Left hindlimb (tissue), 1 donor: ENCODE results near the gene TMEM186.
"Not testable (repeated sequence)": the region's sequence is repeated elsewhere in the genome, so short reads cannot be mapped to it uniquely, and the experiment has no call there.

Experiments
- DNase-seq: peaks from one replicate; pipeline ENCODE4 v3.0.0-alpha.2; 2018

The TMEM186 gene

DNA sequence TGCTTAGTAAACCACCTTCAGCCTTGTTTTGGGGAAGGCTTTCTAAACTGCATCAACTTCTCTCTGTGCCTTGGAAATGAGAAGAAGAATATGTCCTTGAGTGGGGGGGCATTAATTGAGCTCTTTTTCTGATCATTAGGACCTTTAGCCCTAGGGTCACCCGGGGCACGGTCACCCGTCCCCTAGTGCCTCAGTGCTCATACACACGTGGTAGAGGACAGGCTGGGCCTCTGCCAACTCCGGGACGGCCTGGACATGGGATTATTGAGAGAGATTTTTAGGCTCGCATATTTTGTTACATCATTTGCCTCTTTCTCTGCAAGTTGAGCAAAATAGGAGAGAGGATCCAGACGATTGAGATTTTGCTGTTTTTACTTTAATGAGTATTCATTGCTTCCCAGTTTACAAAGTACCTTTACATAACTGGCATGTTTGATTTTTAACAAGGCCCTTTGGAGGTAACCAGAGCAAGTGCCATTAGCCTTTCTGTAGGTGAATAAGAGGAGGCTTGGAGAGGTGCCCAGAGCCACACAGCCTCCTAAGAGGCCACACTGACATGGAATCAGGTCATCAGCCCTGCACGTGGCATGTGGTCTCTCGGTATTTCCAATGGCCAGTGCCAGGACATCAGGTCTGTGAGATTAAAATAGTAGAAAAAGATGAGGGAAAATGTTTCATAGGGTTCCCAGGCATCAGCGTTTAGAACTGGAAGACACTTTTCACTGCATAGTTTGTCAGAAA, 11.3 kb upstream of the TMEM186 start:
- no peak for DNase-seq

DNA sequence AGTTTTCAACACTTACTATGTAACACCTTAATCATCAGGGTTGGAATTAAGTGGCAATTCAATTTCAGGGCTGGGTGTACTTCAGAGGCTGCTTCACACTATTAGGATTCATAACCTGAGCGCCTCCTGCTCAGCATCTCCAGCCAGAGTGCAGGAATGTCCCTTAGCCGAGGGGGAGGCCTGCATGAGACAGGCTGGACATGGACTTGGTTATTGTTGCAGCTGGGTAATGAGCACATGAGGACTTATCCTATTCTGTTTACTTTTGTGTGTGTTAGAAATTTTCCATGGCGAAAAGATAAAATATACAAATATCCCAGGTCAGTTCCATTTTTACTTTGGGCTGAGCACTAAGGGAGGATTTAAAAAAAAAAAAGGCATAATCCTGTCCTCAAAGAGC, 10.6 kb upstream of the TMEM186 start:
- DNase-seq, result no peak

DNA sequence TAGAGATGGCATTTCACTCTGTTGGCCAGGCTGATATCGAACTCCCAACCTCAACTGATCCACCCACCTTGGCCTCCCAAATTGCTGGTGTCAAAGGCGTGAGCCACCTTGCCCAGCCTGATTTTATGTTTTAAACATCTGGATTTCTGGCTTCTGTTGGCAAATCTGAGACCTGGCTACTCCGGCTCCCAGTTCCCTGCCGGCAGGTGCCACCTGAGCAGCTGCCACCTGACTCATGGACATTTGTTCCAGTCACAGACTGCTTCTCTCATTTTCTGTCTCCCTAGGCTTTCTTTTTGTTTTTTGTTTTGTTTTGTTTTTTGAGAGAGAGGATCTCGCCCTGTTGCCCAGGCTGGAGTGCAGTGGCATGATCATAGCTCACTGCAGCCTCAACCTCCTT, 9.8 kb upstream of the TMEM186 start:
- no peak for DNase-seq

DNA sequence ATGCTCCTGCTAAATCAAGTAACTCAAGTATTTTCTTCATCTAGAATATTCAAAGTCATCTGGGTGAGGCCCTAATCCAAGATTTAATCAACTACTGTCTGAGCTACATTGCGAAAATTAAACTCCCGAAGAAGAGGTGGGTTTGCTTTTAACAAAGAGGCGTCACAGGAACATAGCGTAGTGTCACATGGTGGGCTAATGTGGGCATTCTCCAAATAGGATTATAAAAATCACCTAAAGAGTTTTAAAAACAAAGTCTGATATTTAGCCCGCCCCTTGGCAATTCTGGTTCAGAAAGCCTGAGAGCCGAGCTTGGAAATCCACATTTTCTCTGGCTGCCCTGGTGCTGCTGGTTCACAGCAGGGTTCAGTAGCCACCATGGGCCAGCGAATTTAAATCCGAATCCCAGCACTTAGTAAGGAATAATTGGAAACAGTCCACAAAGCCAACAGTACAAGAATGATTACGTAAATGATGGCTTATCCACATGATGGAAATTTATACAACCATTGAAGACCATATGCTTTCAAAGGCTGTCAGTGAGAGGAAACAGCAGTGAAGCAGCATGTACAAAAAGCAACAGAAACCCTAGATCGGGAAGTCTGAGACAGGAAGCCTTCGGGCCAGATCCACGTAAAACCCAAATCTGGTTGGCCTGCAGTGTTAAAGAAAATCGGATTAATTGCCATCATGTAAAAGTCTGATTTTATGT, 9.0 kb upstream of the TMEM186 start:
- no peak for DNase-seq

DNA sequence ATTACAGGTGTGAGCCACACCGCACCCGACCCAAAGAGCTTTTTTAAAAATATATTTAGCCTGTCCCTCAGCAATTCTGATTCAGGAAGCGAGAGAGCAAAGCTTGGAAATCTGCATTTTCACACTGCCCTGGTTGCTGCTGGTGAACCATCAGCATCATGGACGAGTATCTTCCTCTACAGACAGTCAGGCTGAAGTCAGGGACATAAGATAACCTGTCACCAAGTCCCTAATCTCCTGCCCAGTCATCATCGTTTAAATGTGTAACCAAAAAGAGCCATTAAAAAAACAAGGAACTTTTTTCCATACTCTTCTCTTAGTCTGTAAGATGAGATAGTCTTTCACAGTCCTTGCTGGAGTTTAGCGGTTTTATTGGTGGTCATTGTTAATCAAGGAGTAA, 6.9 kb upstream of the TMEM186 start:
- no peak for DNase-seq

DNA sequence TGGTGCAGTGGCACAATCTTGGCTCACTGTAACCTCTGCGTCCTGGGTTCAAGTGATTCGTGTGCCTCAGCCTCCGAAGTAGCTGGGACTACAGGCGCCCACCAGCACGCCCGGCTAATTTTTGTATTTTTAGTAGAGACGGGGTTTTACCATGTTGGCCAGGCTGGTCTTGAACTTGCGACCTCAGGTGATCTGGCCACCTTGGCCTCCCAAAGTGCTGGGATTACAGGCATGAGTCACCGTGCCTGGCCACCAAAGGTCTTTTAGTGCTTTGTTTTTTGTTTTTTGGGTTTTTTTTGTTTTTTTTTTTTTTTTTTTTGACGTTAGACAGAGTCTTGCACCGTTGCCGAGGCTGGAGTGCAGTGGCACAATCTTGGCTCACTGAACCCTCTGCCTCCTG, 6.3 kb upstream of the TMEM186 start:
- DNase-seq, result not testable (repeated sequence)

DNA sequence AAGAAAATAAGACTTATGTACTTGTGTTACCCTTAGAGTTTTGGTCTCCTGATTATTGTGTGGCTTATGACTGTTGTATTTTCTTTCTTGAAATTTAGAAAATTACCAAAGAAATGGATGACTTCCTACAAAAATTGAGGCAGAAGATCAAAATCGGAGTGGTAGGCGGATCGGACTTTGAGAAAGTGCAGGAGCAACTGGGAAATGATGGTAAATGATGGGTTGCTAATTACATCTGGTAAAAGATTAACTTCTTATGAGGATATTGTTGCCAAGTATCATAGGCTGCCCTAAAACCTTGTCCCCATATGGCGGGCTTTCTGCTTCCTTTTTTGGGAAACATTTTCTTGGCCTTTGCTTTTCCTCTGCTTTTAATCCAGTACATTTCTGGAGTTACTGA, 4.3 kb upstream of the TMEM186 start:
- DNase-seq, result no peak

DNA sequence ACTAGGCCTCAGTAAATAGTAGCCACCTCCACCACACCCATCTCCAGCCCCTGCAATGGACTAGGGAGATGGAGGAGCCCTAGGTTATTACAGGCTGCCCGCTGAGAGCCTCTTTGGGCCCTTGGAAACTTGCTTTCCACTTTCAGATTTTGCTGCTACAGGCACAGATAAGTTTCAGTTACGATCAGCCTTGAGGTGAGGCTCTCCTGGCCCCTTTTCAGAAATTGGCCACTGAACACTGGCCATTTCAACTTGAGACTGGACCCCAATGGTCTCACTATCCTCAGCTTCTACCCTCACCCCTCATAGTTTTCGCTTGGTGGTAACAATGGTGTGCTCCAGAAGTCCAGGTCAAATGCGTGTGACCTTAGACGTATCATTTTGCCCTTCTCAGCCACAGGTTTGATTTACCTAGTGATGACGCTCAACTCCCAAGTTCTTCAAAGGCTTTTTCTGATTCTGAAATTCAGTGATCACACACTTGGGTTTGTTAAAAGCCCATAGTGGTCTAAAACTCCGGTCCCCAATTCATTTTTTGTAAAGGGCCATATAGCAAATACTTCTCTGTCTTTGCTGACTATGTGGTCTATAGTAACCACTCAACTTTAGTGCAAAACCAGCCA, 1.2 kb upstream of the TMEM186 start:
- no peak for DNase-seq

DNA sequence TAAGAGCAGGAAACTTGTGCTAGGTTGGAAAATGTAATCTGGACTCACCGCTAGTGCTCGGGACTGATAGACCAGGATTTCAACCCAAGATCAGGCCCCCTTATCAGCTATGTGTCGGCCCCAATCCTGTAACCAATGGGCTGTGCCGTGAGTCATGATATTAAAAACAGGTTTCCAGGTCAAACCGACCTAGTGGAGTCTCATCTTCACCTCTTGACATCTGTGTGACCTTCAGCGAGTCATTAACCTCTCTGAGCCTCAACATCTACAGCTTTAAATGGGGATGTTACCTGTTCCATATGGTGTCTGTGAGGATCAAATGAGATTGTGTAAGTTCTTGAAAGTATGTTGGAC, 712 bp upstream of the TMEM186 start:
- DNase-seq, result no peak

DNA sequence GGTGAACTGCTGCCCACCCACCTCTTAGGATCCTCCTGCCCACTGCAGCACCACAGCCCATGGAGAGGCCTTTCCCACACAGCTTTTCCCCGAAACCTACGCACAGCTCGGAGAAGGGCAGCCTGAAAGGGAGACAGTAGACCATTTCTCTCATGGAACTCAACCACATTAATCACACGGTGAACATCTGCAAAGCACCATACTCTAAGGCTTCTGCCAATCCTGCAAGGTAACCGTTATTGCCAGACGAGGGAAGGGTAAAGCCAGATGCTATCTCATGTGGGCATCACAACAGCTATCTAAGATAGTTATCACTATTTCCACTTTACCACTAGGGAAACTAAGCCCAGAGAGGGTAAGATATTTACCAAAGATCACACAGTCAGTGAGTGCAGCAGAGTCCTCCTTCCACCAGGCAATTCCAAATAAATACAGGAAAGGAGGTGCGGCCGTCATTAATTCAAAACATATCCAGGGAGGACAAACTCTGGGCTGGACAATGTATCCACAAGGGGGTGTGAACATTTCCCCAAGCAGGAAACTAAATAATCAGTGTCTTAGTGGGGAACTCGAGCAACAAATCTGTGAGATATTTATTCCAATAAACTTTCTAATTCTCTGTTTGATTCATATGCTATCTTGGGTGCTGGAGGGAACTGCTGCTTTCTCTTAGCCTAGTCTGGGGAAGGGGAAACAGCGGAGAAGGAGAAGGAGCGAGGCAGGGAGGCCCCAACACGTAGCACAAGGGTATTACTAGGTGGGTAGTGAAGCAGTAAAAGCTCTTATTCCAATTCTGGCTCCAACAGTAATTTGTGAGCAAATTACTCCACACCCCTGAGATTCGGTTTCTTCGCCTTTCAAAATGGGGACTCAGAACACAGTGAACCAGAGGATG, 723 bp downstream of the TMEM186 start:
- DNase-seq, result no peak

DNA sequence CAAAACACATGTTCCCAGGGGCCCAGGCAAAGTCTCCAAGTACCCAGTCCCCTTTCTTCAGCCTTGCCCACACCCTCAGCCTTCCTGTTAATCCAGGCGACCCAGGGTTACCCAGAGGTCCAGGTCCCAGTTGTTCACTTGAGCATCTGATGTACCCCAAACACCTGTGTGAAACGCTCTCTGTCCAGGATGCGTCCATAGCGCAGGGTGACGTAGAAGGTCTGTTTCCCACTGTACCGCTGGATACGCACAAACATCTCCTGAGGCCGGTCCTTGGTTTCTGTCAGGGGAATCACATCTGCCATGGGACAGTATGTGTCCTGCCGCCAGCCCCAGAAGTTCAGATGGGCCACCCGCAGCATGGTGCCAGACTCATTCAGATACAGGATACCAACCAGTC, 1.6 kb downstream of the TMEM186 start:
- no peak for DNase-seq

DNA sequence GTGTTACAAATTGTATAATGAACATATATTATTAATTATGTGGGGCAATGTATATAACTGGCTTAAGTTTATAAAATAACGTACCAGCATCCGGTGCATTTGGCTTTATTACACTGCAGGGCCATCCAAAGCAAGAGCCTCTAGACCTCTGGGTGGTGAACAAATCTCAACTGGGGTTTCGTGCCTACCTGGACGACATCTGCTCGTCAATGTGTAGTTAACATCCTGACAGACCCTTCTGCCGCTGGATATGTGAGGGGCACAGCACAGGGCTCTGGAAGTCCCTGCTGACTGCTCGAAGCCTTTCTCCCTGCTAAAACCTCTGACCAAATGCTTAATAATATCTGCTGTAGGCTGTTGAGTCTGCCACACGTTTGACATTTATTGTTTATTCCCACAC, 2.3 kb downstream of the TMEM186 start:
- DNase-seq, result no peak

DNA sequence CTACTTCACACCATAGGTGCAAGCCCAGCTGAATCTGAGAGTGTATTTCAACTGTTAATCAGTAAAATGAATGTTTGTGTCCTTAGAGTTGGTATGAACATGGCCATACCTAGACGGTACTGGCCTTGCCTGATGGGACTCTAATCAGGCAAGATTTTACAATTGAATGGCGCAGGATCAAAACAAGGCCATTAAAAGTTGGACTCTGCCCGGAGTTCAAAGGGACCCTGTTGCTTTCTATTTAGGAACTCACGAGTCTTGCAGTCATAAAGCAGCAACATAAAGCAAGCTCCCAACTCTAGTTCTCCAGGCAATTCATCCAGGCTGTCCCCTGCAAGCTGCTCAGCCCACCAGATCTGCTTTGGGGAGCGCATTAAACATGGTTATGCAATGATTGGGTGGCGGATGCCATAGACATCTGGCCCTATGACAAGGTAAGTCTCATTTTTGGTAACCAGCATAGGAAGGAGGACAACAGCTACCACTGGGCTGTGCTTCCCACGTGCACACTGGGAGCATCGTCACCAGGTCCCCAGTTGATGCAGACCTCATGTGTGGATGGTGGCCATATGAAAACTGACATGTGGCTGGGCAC, 8.8 kb downstream of the TMEM186 start:
- DNase-seq, result no peak

DNA sequence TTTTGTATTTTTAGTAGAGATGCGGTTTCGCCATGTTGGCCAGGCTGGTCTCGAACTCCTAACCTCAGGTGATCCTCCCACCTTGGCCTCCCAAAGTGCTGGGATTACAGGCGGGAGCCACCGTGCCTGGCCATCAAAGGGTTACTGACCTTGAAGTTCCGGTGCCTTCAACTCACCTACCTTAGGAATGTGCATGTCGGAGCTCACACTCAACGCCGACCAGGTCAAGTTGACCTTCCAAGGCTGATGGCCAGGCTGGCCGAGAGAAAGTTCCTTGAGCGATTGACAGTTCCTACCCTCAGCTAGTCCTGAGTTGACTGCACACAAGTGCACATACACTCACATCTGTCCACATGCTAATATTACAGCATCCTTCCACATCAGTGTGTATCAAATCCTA, 11.1 kb downstream of the TMEM186 start:
- not testable (repeated sequence) for DNase-seq

DNA sequence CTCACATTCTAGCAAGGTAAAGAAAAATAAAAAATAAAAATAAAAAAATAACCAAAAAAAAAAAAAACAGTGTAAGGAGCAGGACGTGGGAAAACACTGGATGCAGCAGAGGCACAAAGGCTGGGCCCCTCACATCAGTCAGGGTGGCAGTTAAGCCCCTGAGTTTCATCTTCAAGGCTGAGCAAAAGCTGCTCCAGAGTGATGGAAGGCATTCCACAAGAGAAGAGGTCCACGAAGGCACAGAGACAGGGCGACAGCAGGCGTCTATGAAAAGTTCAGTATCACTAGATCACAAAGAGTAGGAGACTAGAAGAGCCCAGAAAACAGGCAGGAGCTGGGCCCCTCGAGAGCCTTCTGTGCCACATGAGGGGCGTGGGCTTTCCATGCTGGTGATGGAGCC, 12.0 kb downstream of the TMEM186 start:
- no peak for DNase-seq

DNA sequence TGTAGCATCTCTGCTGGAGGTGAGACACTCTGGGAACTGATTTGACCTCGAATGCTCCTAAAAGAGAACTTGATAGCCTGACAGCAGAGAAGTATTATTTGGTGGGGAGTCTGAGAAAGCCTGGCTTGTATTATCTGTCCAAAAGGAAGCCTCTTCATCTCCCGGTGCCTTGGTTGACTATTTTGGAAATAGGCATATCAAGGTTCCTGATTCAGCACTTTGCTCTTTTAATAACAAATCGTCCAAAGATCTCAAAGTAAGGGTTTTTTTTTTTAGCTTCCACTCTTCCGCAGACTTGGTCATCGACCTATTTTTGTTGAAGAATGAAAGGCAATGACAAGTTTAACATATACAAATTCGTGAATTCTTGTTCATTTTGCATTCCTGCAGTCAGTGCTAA, 14.8 kb downstream of the TMEM186 start:
- DNase-seq, result no peak

DNA sequence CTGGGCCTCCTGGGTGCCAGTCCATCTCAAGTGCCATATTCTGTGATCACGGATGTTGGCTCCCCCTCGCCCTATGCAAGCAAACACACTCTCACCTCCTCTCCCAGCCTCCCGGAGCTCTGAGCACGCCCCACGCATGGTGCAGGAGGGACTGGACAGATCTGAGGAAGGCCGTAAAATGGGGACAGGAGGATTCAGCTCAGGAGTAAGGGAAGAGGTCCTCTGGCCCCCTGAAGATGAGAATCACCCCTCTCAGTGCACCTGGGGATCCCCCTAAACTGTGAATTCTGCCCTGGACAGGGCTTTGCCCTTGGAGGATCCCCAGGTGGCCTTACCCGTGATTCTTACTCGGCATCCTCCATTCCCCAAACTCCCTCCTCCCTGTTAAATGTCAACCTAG, 15.6 kb downstream of the TMEM186 start:
- no peak for DNase-seq

DNA sequence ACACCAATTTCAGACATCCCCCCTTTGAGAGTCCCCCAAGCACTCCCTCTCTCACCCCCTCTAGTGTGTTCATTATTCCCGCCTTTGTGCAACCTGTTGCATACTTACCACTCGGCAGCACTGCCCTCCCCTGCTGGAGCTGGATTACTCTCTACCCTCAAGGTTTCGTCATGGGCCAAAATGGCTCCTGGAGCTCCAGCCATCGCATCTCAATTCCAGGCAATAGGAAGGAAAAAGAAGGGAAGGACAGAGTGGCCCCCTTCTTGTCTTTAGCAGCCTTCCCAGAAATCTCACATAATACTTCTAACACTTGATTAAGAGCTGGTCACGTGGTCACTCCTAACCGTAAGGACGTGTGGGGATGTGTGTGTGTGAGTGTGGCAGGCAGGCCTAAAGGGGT, 20.2 kb downstream of the TMEM186 start:
- no peak for DNase-seq

DNA sequence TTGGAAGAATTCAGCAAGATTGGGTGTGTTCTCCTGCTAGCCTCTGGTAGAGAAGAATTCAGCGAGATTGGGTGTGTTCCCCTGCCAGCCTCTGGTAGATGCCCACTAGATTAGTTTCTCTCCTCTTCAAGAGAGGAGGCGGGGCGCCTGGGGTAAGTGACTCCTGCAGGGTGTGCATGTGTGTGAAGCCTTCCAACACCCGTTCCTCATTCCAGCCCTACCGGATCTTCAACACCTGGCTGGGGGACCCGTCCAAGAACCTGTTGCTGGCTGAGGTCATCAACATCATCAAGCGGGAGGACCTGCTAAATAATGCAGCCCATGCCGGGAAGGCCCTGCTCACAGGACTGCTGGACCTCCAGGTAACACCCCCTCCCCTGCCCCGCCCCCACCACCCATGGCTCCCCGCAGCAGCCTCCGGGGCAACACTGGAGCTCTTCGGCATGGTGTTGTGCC, 21.3 kb downstream of the TMEM186 start:
- DNase-seq, result no peak

DNA sequence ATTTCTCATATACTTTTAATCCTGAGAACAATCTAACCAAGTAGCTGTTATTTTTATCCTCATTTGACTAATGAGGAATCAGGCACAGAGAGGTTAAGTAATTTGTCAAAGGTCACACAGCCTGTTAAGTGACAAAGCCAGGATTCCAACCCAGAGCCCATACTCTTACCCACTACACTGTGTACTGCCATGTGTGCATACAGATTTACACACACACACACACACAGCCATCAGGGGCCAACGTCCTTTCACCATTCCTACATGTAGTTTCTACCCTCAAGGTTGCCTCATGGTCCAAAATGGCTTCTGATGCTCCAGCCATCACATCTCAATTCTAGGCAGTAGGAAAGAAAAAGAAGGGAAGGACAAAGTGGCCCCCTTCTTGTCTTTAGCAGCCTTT, 22.1 kb downstream of the TMEM186 start:
- DNase-seq, result no peak

DNA sequence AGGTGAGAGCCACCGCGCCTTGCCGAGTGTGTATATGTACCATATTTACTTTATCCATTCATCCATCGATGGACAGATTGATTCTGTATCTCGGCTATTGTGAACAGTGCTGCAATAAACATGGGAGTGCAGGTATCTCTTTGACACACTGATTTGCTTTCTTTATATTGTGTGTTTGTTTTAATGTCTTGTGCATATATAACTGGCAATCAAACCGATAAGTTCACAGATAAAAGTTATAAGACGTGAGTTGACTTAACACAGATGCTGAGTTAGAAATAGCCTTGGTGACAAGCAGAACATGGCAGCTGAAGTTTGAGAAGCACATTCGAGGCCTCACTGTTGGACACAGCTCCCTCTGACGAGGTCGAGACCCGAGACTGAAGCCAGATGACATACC, 23.2 kb downstream of the TMEM186 start:
- no peak for DNase-seq

DNA sequence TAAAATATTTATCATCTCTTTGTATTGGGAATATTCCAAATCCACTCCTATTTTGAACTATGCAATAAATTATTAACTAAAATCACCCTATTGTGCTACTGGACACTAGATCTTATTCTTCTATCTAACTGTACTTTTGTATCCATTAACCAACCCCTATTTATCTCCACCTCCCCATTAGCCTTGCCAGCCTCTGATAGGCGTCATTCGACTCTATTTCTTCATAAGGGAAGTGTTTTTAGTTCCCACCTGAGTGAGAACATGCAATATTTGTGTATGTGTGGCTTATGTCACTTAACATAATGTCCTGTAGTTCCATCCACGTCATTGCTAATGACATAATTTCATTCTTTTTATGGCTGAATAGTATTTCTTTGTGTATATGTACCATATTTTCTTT, 23.9 kb downstream of the TMEM186 start:
- DNase-seq, result no peak

DNA sequence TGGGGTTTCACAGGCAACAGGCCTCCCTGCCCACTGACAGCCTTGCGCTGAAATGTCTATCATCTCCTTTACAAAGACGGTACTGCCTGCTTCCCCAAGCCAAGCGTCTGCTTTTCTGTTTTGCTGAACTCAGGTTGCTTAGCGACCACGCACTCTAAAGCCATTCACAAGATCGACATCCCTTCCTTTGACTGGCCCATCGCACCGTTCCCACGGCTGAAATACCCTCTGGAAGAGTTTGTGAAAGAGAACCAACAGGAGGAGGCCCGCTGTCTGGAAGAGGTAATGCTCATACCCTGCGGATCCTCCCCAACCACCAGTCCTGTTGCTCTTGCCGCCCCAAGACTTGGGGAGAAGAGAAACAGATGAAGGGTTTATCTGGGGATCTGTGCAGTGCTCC, 28.7 kb downstream of the TMEM186 start:
- no peak for DNase-seq
